Activated naive CD8-positive, alpha-beta T cell treated with anti-CD3 and anti-CD28 coated beads, Interleukin-2, amount 10 ng/mL, durations not matched to agents 7 days and 5 days (primary cell): ENCODE results near the gene NFS1. TPM values are rescaled to one million over a fixed set of nuclear protein-coding genes. Genes with fewer than 3 reads are reported as not detected.

Source experiments
- ATAC-seq: fragments of 150-1000 bp; cut with Tn5 transposase; one replicate; pipeline ENCODE4 v1.10.0; 2021; ENCODE audit warnings: low read depth, moderate library complexity
- POLR2A ChIA-PET: fragments of 350-600 bp; sonication (Branson Sonifier 250); formaldehyde crosslinking; loops from one replicate; lab custom pipeline; 2021; ENCODE audit warnings: antibody characterized with exemption; lab: Charles Lee
- DNase-seq: peaks from one replicate; pipeline ENCODE4 v3.0.0; 2021
- H3K27ac Mint-ChIP-seq: one replicate; pipeline ENCODE4 v1.8.0; 2022; ENCODE audit warnings: mild to moderate bottlenecking, mixed read lengths
- H3K27me3 Mint-ChIP-seq: one replicate; pipeline ENCODE4 v1.8.0; 2022; ENCODE audit warnings: mild to moderate bottlenecking, moderate library complexity, mixed read lengths
- H3K36me3 Mint-ChIP-seq: one replicate; pipeline ENCODE4 v1.8.0; 2021; ENCODE audit warnings: mild to moderate bottlenecking, mixed read lengths
- H3K4me1 Mint-ChIP-seq: one replicate; pipeline ENCODE4 v1.8.0; 2021; ENCODE audit warnings: mixed read lengths
- H3K4me3 Mint-ChIP-seq: one replicate; pipeline ENCODE4 v1.8.0; 2022; ENCODE audit warnings: mild to moderate bottlenecking, moderate library complexity, mixed read lengths
- H3K9me3 Mint-ChIP-seq: one replicate; pipeline ENCODE4 v1.8.0; 2021; ENCODE audit warnings: mixed read lengths
- total RNA-seq, 2 experiments: library from RNA; stranded (reverse); gene quantifications; one replicate each; pipeline ENCODE4 v1.2.3, GENCODE V29; 2021

The NFS1 gene
- total RNA-seq, 2 experiments from 2014 or later: 33.1 to 33.8 TPM

DNA sequence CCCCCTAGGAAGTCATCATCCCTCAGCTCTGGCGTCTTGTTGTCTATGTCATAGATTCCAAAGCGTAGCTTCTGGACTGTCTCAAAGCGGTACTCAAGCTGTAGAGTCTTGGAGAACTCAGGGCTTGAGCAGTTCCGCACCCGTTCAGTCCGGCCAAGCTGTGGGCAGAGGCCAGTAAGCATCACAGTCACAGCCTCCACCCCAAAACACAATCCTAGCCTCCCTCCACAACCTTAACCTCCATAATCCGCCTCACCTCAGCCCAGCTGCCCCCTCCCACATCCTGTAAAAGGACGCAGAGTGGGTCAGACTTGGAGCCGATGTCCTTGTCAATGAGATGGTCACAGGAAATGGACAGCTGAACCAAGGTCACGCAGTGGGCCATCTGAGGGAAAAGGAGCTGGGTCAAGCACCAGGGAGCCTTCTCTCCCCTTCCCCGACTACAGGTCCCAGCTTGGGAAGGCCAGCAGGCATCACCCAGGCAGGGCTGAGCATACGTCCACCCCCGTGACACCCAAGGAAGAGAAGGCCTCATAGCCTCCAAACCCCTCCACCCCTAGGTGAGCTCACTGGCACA, 66.5 kb downstream of the NFS1 start:
- ATAC-seq (no peak), DNase-seq (no peak)
- no peak overlapping the region for H3K27ac Mint-ChIP-seq
- H3K27me3 Mint-ChIP-seq: no peaks in the 10 kb centered on the region
- H3K9me3 Mint-ChIP-seq: no peaks in the 10 kb centered on the region
- POLR2A ChIA-PET: interaction anchor here (0.5 kb wide), 1 partner anchor 16 kb away, joined by 3 read pairs; no protein-coding TSS in a partner anchor
- H3K36me3 Mint-ChIP-seq: peaks cover 8% of the 10 kb centered on the region
- no peak overlapping the region for H3K4me3 Mint-ChIP-seq
- H3K4me1 Mint-ChIP-seq: peaks cover 9% of the 10 kb centered on the region

DNA sequence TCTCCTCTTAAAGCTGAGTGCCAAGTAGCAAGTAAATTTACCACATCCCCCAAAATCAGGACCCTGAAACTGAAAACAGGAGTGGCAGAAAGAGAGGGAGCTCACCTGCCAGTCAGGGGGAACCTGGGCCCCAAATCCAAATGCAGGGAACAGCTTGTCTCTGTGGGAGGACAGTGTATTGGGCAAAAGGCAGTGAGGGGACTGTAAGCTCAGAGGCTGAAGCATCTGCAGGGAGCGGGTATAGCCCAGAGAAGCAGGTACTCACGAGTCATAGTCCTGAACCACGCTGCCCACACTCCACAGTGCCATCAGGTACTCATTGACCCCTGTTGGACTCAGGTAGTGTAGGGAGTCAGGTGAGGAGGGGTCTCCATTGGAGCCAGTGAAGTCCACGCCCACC, 68.5 kb downstream of the NFS1 start:
- H3K36me3 Mint-ChIP-seq: peaks cover 17% of the 10 kb centered on the region

DNA sequence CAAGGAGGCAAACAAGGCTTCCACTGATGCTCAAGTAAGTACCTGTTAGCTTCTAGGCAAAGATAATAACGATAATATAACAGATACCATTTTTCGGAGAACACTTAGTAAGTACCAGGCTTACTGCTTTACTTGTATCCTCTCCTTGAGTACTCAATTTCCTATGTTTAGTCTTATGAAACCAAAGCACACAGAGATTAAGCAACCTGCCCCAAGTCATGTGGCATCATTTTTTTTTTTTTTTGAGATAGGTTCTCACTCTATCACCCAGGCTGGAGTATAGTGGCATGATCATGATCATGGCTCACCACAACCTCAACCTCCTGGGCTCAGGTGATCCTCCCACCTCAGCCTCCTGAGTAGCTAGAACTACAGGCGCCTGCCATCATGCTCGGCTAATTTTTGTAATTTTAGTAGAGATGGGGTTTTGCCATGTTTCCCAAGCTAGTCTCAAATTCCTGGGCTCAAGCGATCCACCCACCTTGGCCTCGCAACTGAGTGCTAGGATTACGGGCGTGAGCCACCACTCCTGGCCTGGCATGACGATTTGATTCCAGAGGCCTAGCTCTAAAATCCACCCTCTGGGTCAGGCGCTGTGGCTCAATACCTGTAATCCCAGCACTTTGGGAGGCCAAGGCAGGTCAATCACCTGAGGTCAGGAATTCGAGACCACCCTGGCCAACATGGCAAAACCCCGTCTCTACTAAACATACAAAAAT, 69.6 kb downstream of the NFS1 start:
- Mint-ChIP-seq H3K36me3 (peaks cover 22% of the 10 kb centered on the region), H3K27me3 (no peaks in the 10 kb centered on the region), H3K4me1 (peaks cover 2% of the 10 kb centered on the region), H3K4me3 (no peak overlapping the region), H3K27ac (no peak overlapping the region), H3K9me3 (no peaks in the 10 kb centered on the region)
- ATAC-seq (no peak), DNase-seq (no peak)
- POLR2A ChIA-PET: interaction anchor here (0.6 to 1.9 kb wide), 4 partner anchors 10 to 113 kb away, joined by 3 to 5 read pairs (median 4); partner anchors contain the start of gene RBM39

More for the DNA sequence above, 68.5 kb downstream of the NFS1 start:
- Mint-ChIP-seq H3K4me3 (no peak overlapping the region), H3K9me3 (no peaks in the 10 kb centered on the region), H3K27ac (no peak overlapping the region), H3K27me3 (no peaks in the 10 kb centered on the region), H3K4me1 (peaks cover 5% of the 10 kb centered on the region)
- ATAC-seq: no peak
- POLR2A ChIA-PET: interaction anchor here (0.5 to 1.7 kb wide), 6 partner anchors 11 to 112 kb away, joined by 3 to 6 read pairs (median 4); partner anchors contain the start of gene RBM39
- DNase-seq: no peak

GRCh38 chr20:35627121-35627520, 72.0 kb downstream of the NFS1 start:
- no peaks in the 10 kb centered on the region for H3K9me3 Mint-ChIP-seq
- ATAC-seq (no peak), DNase-seq (peak; percentile 15)
- H3K27ac Mint-ChIP-seq: no peak overlapping the region
- peaks cover 22% of the 10 kb centered on the region for H3K36me3 Mint-ChIP-seq
- H3K4me1 Mint-ChIP-seq: peaks cover 2% of the 10 kb centered on the region
- no peak overlapping the region for H3K4me3 Mint-ChIP-seq
- POLR2A ChIA-PET: no interaction called here
- no peaks in the 10 kb centered on the region for H3K27me3 Mint-ChIP-seq

GRCh38 chr20:35626386-35627001, 72.7 kb downstream of the NFS1 start:
- Mint-ChIP-seq H3K27ac (peak overlapping the region; percentile 40), H3K4me1 (peaks cover 2% of the 10 kb centered on the region), H3K9me3 (no peaks in the 10 kb centered on the region), H3K27me3 (no peaks in the 10 kb centered on the region), H3K36me3 (peaks cover 23% of the 10 kb centered on the region), H3K4me3 (no peak overlapping the region)
- ATAC-seq (no peak), DNase-seq (peak; percentile 16)
- POLR2A ChIA-PET: no interaction called here

DNA sequence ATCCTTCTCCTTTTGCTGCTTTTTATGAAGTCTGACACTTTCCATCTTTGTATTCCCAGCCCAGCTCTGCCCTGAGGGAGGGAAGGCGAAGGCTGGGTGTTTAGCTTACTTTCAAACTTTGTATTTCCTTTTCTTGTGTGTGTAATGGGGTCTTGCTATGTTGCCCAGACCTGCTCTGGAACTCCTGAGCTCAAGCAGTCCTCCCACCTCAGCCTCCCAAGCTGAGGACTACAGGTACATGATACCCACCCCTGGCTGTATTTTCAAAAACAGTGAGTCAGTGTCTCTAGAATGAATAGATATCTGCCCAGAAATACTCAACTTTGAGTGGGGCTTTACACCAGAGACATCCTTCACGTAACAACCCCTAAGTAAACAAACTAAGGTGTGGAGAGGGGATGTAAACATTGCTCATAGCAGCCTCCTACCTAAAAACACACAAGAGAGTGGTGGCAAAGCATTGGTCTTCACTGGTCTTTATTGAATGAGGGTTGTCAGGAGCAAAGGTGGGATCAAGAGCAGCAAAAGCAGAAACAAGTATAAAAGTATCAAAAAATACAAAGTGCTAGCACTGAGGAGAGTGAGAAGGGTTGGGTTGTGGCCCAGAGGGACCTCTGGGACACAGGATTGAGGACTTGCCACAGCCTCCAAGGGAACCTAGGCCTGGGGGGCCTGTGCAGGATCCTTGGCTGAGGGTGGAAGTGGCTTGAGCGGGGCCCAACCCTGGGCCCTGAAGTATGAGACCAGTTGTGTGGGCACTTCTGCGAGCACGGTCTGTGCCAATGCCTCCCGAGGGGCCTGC, 73.4 kb downstream of the NFS1 start:
- POLR2A ChIA-PET: no interaction called here
- H3K4me3 Mint-ChIP-seq: no peak overlapping the region
- ATAC-seq: no peak
- no peaks in the 10 kb centered on the region for H3K27me3 Mint-ChIP-seq
- H3K4me1 Mint-ChIP-seq: peaks cover 2% of the 10 kb centered on the region
- peak; percentile 8 for DNase-seq
- H3K36me3 Mint-ChIP-seq: peaks cover 24% of the 10 kb centered on the region
- no peak overlapping the region for H3K27ac Mint-ChIP-seq
- no peaks in the 10 kb centered on the region for H3K9me3 Mint-ChIP-seq

GRCh38 chr20:35621560-35621946, 77.6 kb downstream of the NFS1 start:
- Mint-ChIP-seq H3K36me3 (peaks cover 11% of the 10 kb centered on the region), H3K27me3 (no peaks in the 10 kb centered on the region), H3K27ac (no peak overlapping the region), H3K4me3 (no peak overlapping the region), H3K4me1 (peaks cover 13% of the 10 kb centered on the region), H3K9me3 (no peaks in the 10 kb centered on the region)
- DNase-seq (no peak), ATAC-seq (no peak)
- POLR2A ChIA-PET: no interaction called here

DNA sequence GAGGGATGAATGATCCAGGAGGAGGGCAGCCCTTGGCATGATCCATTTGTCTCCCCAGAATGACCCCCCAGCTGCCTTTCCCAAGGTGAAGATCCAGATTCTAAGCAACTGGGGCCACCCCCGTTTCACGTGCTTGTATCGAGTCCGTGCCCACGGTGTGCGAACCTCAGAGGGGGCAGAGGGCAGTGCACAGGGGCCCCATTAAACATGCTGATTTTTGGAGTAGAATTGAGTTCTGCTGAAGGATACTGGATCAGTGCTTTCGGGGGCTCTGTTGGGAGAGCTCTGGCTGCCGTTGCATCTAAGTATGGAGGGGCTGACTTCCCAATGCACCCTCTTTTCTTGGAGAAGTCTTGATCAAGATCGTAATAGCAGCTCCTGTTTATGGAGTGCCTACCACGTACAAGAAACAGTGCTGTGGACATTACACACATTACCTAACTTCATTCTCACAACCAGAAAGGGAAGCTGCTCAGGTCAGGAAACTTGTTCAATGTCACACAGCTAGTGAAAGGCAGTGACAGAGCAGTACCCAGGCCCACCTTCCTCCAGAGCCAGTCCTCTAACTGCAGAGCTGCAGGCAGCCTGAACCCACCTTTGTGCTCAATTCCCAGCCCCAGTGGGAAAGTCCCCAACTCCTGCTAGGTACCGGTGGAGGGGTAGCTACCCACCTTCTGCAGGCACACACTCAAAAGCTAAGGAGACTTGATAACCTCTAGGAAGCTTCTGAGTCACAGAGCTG, 78.2 kb downstream of the NFS1 start:
- H3K9me3 Mint-ChIP-seq: no peaks in the 10 kb centered on the region
- H3K27me3 Mint-ChIP-seq: no peaks in the 10 kb centered on the region
- POLR2A ChIA-PET: no interaction called here
- H3K36me3 Mint-ChIP-seq: peaks cover 10% of the 10 kb centered on the region
- no peak for ATAC-seq
- H3K27ac Mint-ChIP-seq: no peak overlapping the region
- H3K4me3 Mint-ChIP-seq: no peak overlapping the region
- peak; percentile 21 for DNase-seq
- H3K4me1 Mint-ChIP-seq: peaks cover 13% of the 10 kb centered on the region

- Mint-ChIP-seq H3K4me3 (peak overlapping the region; percentile 86), H3K9me3 (no peaks in the 10 kb centered on the region), H3K27ac (peak overlapping the region; percentile 80), H3K4me1 (peaks cover 18% of the 10 kb centered on the region), H3K36me3 (peaks cover 2% of the 10 kb centered on the region), H3K27me3 (no peaks in the 10 kb centered on the region)
- ATAC-seq (peak; percentile 41), DNase-seq (peak; percentile 83)
- POLR2A ChIA-PET: interaction anchor here (0.5 to 5.4 kb wide), 17 partner anchors 10 to 335 kb away, joined by 3 to 68 read pairs (median 5); partner anchors contain the start of genes CEP250, CPNE1, ERGIC3 and NFS1
Measured at GRCh38 chr20:35619196-35620095, 79.7 kb downstream of the NFS1 start.

DNA sequence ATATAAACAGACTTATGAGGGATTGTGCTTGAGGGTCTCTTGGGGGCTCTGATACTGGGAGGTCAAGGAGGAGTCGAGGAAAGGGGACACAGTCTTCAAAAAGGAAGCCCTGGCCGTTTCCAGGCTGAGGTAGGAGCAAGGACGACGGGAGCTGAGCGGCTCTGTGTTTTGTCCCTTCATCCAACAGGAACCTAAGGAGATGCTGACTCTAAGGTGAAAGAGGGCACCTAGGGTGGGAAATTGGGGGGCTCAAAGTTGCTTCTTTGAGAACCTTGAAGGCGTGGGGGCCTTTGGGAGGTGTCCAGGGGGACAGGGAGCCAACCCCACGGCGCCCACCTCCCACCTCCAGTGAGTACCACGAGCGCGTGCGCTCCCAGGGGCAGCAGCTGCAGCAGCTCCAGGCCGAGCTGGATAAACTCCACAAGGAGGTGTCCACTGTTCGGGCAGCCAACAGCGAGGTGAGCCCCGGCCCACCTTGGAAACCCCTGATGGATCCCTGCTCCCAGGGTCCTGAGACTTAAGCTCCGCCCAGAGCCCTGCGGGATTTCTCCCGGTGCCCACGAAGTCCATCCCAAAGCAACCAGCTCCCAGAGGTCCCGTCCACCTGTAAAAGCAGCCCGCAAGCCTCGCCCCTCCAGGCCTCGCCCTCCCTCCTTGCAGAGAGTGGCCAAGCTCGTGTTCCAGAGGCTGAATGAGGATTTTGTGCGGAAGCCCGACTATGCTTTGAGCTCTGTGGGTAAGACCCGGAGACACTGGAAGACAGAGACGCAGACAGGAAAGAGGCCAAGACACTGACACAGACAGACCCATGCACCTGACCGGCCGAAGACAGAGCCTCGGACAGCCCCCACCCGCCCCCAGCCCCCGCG, 80.7 kb downstream of the NFS1 start:
- peak overlapping the region; percentile 87 for H3K27ac Mint-ChIP-seq
- peaks cover 2% of the 10 kb centered on the region for H3K36me3 Mint-ChIP-seq
- peak overlapping the region; percentile 86 for H3K4me3 Mint-ChIP-seq
- no peak for ATAC-seq
- H3K27me3 Mint-ChIP-seq: no peaks in the 10 kb centered on the region
- POLR2A ChIA-PET: interaction anchor here (0.6 to 5.4 kb wide), 15 partner anchors 11 to 336 kb away, joined by 3 to 68 read pairs (median 6); partner anchors contain the start of genes CEP250, CPNE1, ERGIC3 and NFS1
- peak; percentile 50 for DNase-seq
- H3K4me1 Mint-ChIP-seq: peaks cover 19% of the 10 kb centered on the region
- H3K9me3 Mint-ChIP-seq: no peaks in the 10 kb centered on the region
